Fibroblast of mammary gland (primary cell): Measurements from ENCODE around the gene PIK3R1.

ENCODE experiments used
- DNase-seq: peaks from one replicate; pipeline ENCODE4 v3.0.0-alpha.2; 2010; ENCODE audit warnings: low read depth
- H3K4me3 ChIP-seq: 2 replicates; pipeline ENCODE4 v1.5.1; 2011; ENCODE audit warnings: low read depth, mild to moderate bottlenecking, low read length, moderate library complexity; ENCODE audit not compliant: control insufficient read depth
- CTCF ChIP-seq: conservative IDR thresholded peaks from 2 replicates; pipeline ENCODE4 v1.5.1; 2011; ENCODE audit warnings: low read depth, low read length, inconsistent platforms; ENCODE audit not compliant: control insufficient read depth, insufficient read depth

PIK3R1 gene

DNA sequence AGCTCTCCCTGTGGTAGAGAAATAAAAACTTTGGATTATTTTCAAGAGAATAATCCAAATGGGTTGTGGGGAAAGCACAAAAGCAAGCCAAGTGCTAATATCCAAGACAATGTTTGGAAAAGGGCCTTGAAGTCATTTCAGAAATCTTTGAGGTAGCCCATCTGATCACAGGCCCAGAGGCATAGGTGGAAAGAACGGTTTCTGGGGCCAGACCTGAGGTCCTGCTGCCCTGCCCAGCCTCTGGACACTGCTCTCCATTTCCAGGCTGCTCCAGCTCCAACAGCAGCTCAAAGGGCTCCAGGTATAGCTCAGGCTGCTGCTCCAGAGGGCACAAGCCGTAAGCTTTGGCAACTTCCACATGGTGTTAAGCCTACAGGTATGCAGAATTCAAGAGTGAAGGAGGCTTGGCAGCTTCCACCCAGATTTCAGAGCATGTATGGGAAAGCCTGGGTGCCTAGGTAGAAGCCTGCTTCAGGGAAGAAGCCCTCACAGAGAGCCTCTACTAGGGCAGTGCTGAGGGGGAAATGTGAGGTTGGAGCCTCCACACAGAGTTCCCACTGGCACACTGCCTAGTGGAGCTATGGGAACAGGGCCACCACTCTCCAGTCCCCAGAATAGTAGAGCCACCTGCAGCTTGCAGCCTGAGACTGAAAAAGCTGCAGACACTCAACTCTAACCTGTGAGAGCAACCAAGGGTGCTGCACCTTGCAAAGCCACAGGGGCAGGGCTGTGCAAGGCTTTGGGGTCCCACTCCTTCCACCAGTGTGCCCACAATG, 133.1 kb downstream of the PIK3R1 start:
- H3K4me3 ChIP-seq, result no peak overlapping the region
- TF ChIP-seq CTCF, result no peak
- no peak for DNase-seq

- no peak for DNase-seq
- no peak for TF ChIP-seq CTCF
- no peak overlapping the region for H3K4me3 ChIP-seq
Measured at GRCh38 chr5:68350176-68350575, 134.6 kb downstream of the PIK3R1 start.
